Keratinocyte (primary cell): ENCODE results near the gene TNIP1. TPM values are rescaled to one million over a fixed set of nuclear protein-coding genes. Genes with fewer than 3 reads are reported as not detected.

Experiments
- DNase-seq: peaks from one replicate; pipeline ENCODE4 v3.0.0-alpha.2; 2011; ENCODE audit warnings: low read depth, missing footprints, low spot score
- FAIRE-seq: peaks from 2 replicates; lab custom pipeline; 2011; peaks lifted over from hg19 to GRCh38; lab: Jason Lieb, UNC
- H2AFZ ChIP-seq: 2 replicates; pipeline ENCODE4 v1.6.0; 2012; ENCODE audit warnings: low read length, control low read depth, inconsistent platforms; ENCODE audit not compliant: control insufficient read depth
- H3K27ac ChIP-seq: 2 replicates; pipeline ENCODE4 v1.5.1; 2011; ENCODE audit warnings: low read length; ENCODE audit not compliant: control insufficient read depth, insufficient read depth
- H3K27me3 ChIP-seq: 3 replicates; pipeline ENCODE4 v1.6.0; 2011; ENCODE audit warnings: low read length; ENCODE audit not compliant: control insufficient read depth, insufficient read depth; ENCODE audit errors: extremely low read depth
- H3K36me3 ChIP-seq, 2 experiments: 2 replicates in 1 of 2; 3 replicates in 1 of 2; pipeline ENCODE4 v1.5.1; 2011; ENCODE audit warnings: low read length in 2 of 2, mild to moderate bottlenecking in 1 of 2; ENCODE audit not compliant: control insufficient read depth in 2 of 2, insufficient read depth in 2 of 2; ENCODE audit errors: extremely low read depth in 1 of 2
- H3K4me1 ChIP-seq: 3 replicates; pipeline ENCODE4 v1.5.1; 2011; ENCODE audit warnings: low read length; ENCODE audit not compliant: control insufficient read depth, insufficient read depth; ENCODE audit errors: extremely low read depth
- H3K4me2 ChIP-seq: 3 replicates; pipeline ENCODE4 v1.6.0; 2011; ENCODE audit warnings: low read depth, low read length; ENCODE audit not compliant: control insufficient read depth, insufficient read depth; ENCODE audit errors: extremely low read depth
- H3K4me3 ChIP-seq, 3 experiments: fragments of 200-600 bp in 1 of 3; sonication (generic) in 1 of 3; 2 replicates in 2 of 3; 3 replicates in 1 of 3; pipeline ENCODE4 v1.5.1; 2011 to 2016; ENCODE audit warnings: low read length in 3 of 3, mild to moderate bottlenecking in 3 of 3, control low read depth in 2 of 3, inconsistent platforms in 1 of 3, low read depth in 1 of 3, mixed read lengths in 1 of 3, mixed run types in 1 of 3, moderate library complexity in 1 of 3; ENCODE audit not compliant: control insufficient read depth in 2 of 3, insufficient read depth in 2 of 3; ENCODE audit errors: extremely low read depth in 1 of 3
- H3K79me2 ChIP-seq: 2 replicates; pipeline ENCODE4 v1.6.0; 2012; ENCODE audit warnings: low read length; ENCODE audit not compliant: control insufficient read depth, insufficient read depth
- H3K9ac ChIP-seq: 3 replicates; pipeline ENCODE4 v1.6.0; 2011; ENCODE audit warnings: low read length; ENCODE audit not compliant: control insufficient read depth, insufficient read depth; ENCODE audit errors: extremely low read depth
- H3K9me1 ChIP-seq: 3 replicates; pipeline ENCODE4 v1.6.0; 2011; ENCODE audit warnings: low read length; ENCODE audit not compliant: control insufficient read depth, insufficient read depth; ENCODE audit errors: extremely low read depth
- H3K9me3 ChIP-seq: 2 replicates; pipeline ENCODE4 v1.5.1; 2012; ENCODE audit warnings: low read depth, low read length; ENCODE audit not compliant: control insufficient read depth
- H4K20me1 ChIP-seq: 3 replicates; pipeline ENCODE4 v1.6.0; 2011; ENCODE audit warnings: low read length; ENCODE audit not compliant: control insufficient read depth, insufficient read depth; ENCODE audit errors: extremely low read depth
- EZH2 ChIP-seq: IDR thresholded peaks from one replicate; pipeline ENCODE4 v1.6.1; 2012; ENCODE audit warnings: inconsistent platforms, mild to moderate bottlenecking, low read length, moderate library complexity
- dilution Hi-C: fragments of 300-500 bp; cut with MboI; formaldehyde crosslinking; loops from one replicate; pipeline ENCODE4 v1.7.0; 2020; ENCODE audit warnings: low sequenced_read_pairs; ENCODE audit not compliant: extremely low pct_ligation_motif_present
- polyA plus RNA-seq, 5 experiments: library from polyadenylated mRNA; depleted of rRNA in 3 of 5; stranded (reverse) in 3 of 5; stranded (forward) in 1 of 5; unstranded in 1 of 5; fragments of >200 nt; gene quantifications; 1 replicate in 1 of 5; 2 replicates in 3 of 5; 3 replicates in 1 of 5; pipeline versions ENCODE4 v1.2.1 to v1.2.3, GENCODE V29; 2011 to 2012; ENCODE audit warnings: missing spikeins in 2 of 5, low read depth in 1 of 5, low replicate concordance in 1 of 5
- TF ChIP-seq, protein P1 (sequence below), 3 experiments: IDR thresholded peaks in 1 of 3; conservative IDR thresholded peaks in 1 of 3; optimal IDR thresholded peaks in 1 of 3; 2 replicates in 2 of 3; 3 replicates in 1 of 3; pipeline versions ENCODE3 to v1.5.1; 2011; ENCODE audit warnings: low read length in 3 of 3, mild to moderate bottlenecking in 3 of 3, moderate library complexity in 2 of 3, control low read depth in 1 of 3, inconsistent platforms in 1 of 3; ENCODE audit not compliant: insufficient read depth in 2 of 3; ENCODE audit errors: extremely low read depth in 1 of 3

The TNIP1 gene
- polyA plus RNA-seq, 1 donor (not counting 4 experiments of a cell fraction or from before 2014, with no cell fraction given), result 47.9 TPM

DNA sequence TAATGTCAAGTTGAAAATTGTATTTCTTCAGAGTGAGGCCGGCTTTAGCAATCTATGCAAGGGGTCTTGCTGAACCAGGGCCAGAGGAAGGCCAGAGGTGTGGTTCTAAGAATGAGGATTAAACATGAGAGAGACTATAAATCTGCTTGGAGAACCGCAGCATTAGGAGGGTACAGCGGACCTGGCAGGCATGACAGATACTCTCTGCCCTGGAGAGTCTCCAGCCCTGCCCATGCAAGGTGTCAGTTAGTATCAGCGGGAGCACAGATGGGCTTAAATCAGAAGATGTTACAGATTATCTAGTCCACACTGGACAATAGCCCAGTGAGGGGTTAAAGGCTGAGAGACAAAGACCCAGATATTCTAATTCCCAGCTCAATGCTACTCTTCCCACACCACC lies 71.9 kb downstream of the TNIP1 start:
- H3K4me2 ChIP-seq, result no peak overlapping the region
- H4K20me1 ChIP-seq, result no peaks in the 10 kb centered on the region
- H3K9ac ChIP-seq, result no peak overlapping the region
- no peaks in the 10 kb centered on the region for H3K27me3 ChIP-seq
- DNase-seq (no peak), FAIRE-seq (no peak)
- H3K79me2 ChIP-seq, result no peaks in the 10 kb centered on the region
- no peak overlapping the region for H2AFZ ChIP-seq
- no peaks in the 10 kb centered on the region for H3K4me1 ChIP-seq
- dilution Hi-C loops, result no loop called here
- TF ChIP-seq, protein P1, sequence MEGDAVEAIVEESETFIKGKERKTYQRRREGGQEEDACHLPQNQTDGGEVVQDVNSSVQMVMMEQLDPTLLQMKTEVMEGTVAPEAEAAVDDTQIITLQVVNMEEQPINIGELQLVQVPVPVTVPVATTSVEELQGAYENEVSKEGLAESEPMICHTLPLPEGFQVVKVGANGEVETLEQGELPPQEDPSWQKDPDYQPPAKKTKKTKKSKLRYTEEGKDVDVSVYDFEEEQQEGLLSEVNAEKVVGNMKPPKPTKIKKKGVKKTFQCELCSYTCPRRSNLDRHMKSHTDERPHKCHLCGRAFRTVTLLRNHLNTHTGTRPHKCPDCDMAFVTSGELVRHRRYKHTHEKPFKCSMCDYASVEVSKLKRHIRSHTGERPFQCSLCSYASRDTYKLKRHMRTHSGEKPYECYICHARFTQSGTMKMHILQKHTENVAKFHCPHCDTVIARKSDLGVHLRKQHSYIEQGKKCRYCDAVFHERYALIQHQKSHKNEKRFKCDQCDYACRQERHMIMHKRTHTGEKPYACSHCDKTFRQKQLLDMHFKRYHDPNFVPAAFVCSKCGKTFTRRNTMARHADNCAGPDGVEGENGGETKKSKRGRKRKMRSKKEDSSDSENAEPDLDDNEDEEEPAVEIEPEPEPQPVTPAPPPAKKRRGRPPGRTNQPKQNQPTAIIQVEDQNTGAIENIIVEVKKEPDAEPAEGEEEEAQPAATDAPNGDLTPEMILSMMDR (optimal IDR thresholded peaks at IDR 0.05 in 1 of 3, IDR thresholded peaks at IDR 0.05 in 1 of 3, conservative IDR thresholded peaks at IDR 0.05 in 1 of 3; ENCODE audit: extremely low read depth in 1 of 3, insufficient read depth in 2 of 3, low read length in 3 of 3), result no peak
- TF ChIP-seq EZH2, result no peak
- no peak overlapping the region for H3K4me3 ChIP-seq
- no peaks in the 10 kb centered on the region for H3K36me3 ChIP-seq
- H3K9me3 ChIP-seq, result no peaks in the 10 kb centered on the region
- H3K27ac ChIP-seq, result no peak overlapping the region
- no peaks in the 10 kb centered on the region for H3K9me1 ChIP-seq

DNA sequence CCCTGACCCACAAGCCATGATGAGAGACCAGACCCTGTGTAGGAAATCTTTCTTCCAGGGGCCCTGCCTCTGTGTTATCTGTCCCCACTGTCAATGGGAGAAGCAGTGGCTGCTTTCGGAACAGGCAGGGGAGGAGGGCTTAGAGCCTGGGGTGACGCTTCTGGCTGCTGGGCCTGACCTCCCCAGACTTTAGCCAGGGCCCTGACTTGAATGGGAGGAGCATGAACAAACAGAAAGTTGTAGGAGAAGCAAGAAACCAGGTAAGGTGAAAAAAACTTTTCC lies 72.7 kb downstream of the TNIP1 start:
- H3K4me2 ChIP-seq, result no peak overlapping the region
- TF ChIP-seq, protein P1 (optimal IDR thresholded peaks at IDR 0.05 in 1 of 3, IDR thresholded peaks at IDR 0.05 in 1 of 3, conservative IDR thresholded peaks at IDR 0.05 in 1 of 3; ENCODE audit: extremely low read depth in 1 of 3, insufficient read depth in 2 of 3, low read length in 3 of 3), result no peak
- TF ChIP-seq EZH2, result no peak
- H3K4me3 ChIP-seq, result no peak overlapping the region
- no peaks in the 10 kb centered on the region for H3K36me3 ChIP-seq
- H3K79me2 ChIP-seq, result no peaks in the 10 kb centered on the region
- H3K9ac ChIP-seq, result no peak overlapping the region
- DNase-seq (no peak), FAIRE-seq (no peak)
- H2AFZ ChIP-seq, result no peak overlapping the region
- no peaks in the 10 kb centered on the region for H3K9me3 ChIP-seq
- H3K27ac ChIP-seq, result no peak overlapping the region
- H4K20me1 ChIP-seq, result no peaks in the 10 kb centered on the region
- no peaks in the 10 kb centered on the region for H3K4me1 ChIP-seq
- dilution Hi-C loops, result no loop called here
- H3K27me3 ChIP-seq, result no peaks in the 10 kb centered on the region
- H3K9me1 ChIP-seq, result no peaks in the 10 kb centered on the region
